ENCODE data around the gene ACOT6. TPM values are rescaled to one million over a fixed set of nuclear protein-coding genes. Genes with fewer than 3 reads are reported as not detected.
A peak's percentile ranks its signal among the peaks of the same experiment; 100 is the strongest.

Gene ACOT6
- total and polyA plus RNA-seq, 2 donors (not counting 3 experiments of a cell fraction or from before 2014, with no cell fraction given) = not detected

DNA sequence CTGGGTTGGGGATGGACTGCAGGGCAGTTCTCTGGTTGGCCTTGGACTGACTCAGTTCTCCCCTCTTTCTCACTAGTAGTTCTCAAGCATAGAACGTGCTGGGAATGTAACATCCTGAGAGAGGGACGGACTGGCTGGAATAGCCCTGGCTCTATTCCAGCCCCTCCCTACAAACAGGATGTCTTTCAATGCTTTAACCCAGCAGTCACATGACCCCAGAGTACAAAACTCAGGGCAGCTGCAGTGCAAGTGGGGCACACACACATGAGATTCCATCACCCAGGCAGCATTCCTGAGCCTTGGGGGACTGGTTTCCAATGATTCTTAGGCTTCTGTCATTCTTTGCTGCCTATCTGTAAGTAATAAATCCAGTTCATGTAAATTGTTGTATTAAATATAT, 1.6 kb upstream of the ACOT6 start:
- TF ChIP-seq GATA2 (IDR thresholded peaks at IDR 0.05; ENCODE audit: insufficient read depth, insufficient read length, low read depth, low read length) = no peak
- no peak for TF ChIP-seq POLR2A (IDR thresholded peaks at IDR 0.05; ENCODE audit: low read depth, low read length)
- TF ChIP-seq JUN (IDR thresholded peaks at IDR 0.05; ENCODE audit: borderline replicate concordance, insufficient read depth, insufficient read length, low read depth) = no peak
- no peak for TF ChIP-seq FOS (IDR thresholded peaks at IDR 0.05; ENCODE audit: borderline replicate concordance, insufficient read depth, low read length)
- no peak for TF ChIP-seq EZH2 (IDR thresholded peaks at IDR 0.05; ENCODE audit: borderline replicate concordance, low read depth, low read length, severe bottlenecking)
- TF ChIP-seq MYC (IDR thresholded peaks at IDR 0.05; ENCODE audit: low read depth, low read length) = no peak
- TF ChIP-seq, protein P1, sequence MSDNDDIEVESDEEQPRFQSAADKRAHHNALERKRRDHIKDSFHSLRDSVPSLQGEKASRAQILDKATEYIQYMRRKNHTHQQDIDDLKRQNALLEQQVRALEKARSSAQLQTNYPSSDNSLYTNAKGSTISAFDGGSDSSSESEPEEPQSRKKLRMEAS (IDR thresholded peaks at IDR 0.05; ENCODE audit: insufficient read depth, insufficient read length) = no peak
- TF ChIP-seq POLR2AphosphoS5 (IDR thresholded peaks at IDR 0.05; ENCODE audit: insufficient read depth, low read depth, low read length) = no peak
- no peak for TF ChIP-seq CTCF (IDR thresholded peaks at IDR 0.05; ENCODE audit: extremely low read depth in 1 of 2, insufficient read depth in 1 of 2, low read depth in 1 of 2, low read length in 2 of 2)
- Histone ChIP-seq H3K4me3 (replicated peaks in 1 of 3; ENCODE audit: insufficient read depth in 1 of 3, low read depth in 1 of 3, low read length in 3 of 3) (no peak overlapping the region), H3K36me3 (ENCODE audit: control insufficient read depth in 2 of 2, extremely low read depth in 1 of 2, insufficient read depth in 2 of 2, low read length in 2 of 2) (no peaks in the 10 kb centered on the region), H3K9me3 (replicated peaks; ENCODE audit: control insufficient read depth, insufficient read depth, low read length) (no peaks in the 10 kb centered on the region), H3K9me1 (replicated peaks; ENCODE audit: control insufficient read depth, extremely low read depth, insufficient read depth, low read length) (no peaks in the 10 kb centered on the region), H4K20me1 (replicated peaks; ENCODE audit: control insufficient read depth, extremely low read depth, insufficient read depth, low read length) (no peaks in the 10 kb centered on the region), H3K9ac (replicated peaks; ENCODE audit: extremely low read depth, insufficient read depth, low read length) (no peak overlapping the region), H3K4me2 (ENCODE audit: insufficient read depth, low read length) (no peak overlapping the region), H3K27me3 (ENCODE audit: control insufficient read depth in 2 of 2, insufficient read depth in 2 of 2, low read length in 2 of 2) (no peaks in the 10 kb centered on the region), H3K4me1 (ENCODE audit: control insufficient read depth, extremely low read depth, insufficient read depth, low read length) (peaks cover 5% of the 10 kb centered on the region), H2AFZ (ENCODE audit: low read depth, low read length) (peak overlapping the region; percentile 51), H3K79me2 (ENCODE audit: control insufficient read depth, insufficient read depth, low read length) (no peaks in the 10 kb centered on the region), H3K27ac (ENCODE audit: insufficient read depth, low read depth, low read length) (no peak overlapping the region)
- no TSS peak for BruUV-seq (replicated peaks)
- dilution Hi-C loops (cut with MboI; ENCODE audit: extremely low pct_ligation_motif_present, low sequenced_read_pairs) (no loop called here), intact Hi-C loops (cut with micrococcal nuclease) (no loop called here)
- CTCF ChIA-PET = no interaction called here
- POLR2A ChIA-PET = no interaction called here
- peak; percentile 53 for DNase-seq (ENCODE audit: low read depth, low spot score)
- peak; percentile 44 for FAIRE-seq

Data from endothelial cell of umbilical vein (primary cell).